HG03521 (cell line): ENCODE measurements around the gene PIGO.

Source experiments
- ATAC-seq: cut with Tn5 transposase; IDR thresholded peaks from one replicate; pipeline ENCODE4 v1.9.1; 2021; ENCODE audit warnings: mild to moderate bottlenecking, moderate library complexity; ENCODE audit not compliant: unreplicated experiment

The PIGO gene

GRCh38 chr9:35096035-35096849 is at the start of gene PIGO:
Gene PIGO (minus strand): TSS chr9:35096591. CDS start chr9:35095565, 1,026 bp downstream.
- peak; percentile 85 for ATAC-seq

- no peak for ATAC-seq
These were observed 45.6 kb upstream of the PIGO start for GRCh38 chr9:35142037-35142436.

DNA sequence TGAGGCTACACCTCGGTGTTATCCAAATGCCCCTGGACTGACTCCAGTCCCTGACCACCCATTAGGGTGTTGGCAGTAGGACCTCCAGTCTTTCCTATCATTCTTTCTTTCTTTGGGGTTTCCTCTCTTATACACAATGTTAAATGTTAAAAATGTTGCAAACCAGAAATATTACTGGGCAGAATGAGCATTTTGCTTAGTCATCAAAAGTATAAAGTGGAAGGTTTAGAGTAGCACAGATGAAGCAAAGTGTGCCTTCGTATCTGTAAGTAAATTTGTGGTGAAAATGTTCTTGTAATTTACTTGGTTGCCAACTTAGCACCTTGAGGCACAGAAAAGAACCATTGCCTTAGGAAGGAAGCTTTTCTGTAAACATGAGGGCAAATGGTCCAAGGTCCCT is 43.7 kb upstream of the PIGO start:
- ATAC-seq = no peak

GRCh38 chr9:35136866-35137265 is 40.5 kb upstream of the PIGO start:
- ATAC-seq = no peak

- no peak for ATAC-seq
These were observed 39.6 kb upstream of the PIGO start for GRCh38 chr9:35135988-35136387.

GRCh38 chr9:35134920-35135319 is 38.5 kb upstream of the PIGO start:
- no peak for ATAC-seq

DNA sequence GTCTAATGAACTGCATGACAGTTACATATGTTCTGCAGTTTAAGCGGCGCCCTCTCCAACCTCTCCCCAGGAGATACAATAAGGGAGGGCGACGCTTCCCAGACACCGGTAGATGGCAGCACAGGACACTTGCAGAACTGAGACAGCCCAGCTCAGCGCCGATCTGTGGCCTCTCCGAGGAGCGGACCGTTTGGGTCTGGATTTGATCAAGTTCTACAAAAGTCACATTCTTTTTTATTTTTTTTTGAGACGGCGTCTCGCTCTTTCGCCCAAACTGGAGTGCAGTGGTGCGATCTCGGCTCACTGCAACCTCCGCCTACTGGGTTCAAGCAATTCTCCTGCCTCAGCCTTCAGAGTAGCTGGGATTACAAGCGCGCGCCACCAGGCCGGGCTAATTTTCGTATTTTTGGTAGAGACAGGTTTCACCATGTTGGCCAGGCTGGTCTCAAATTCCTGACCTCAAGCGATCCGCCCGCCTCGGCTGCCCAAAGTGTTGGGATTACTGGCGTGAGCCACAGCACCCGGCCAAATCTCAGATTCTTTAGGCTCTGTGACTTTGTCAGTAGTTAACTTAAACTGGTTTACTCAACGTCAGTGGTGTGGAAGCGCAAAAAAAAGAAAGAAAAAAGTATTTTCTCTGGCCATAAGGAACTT is 20.6 kb upstream of the PIGO start:
- peak; percentile 31 for ATAC-seq

- peak; percentile 3 for ATAC-seq
These were observed 20.1 kb upstream of the PIGO start for GRCh38 chr9:35116539-35116897.

DNA sequence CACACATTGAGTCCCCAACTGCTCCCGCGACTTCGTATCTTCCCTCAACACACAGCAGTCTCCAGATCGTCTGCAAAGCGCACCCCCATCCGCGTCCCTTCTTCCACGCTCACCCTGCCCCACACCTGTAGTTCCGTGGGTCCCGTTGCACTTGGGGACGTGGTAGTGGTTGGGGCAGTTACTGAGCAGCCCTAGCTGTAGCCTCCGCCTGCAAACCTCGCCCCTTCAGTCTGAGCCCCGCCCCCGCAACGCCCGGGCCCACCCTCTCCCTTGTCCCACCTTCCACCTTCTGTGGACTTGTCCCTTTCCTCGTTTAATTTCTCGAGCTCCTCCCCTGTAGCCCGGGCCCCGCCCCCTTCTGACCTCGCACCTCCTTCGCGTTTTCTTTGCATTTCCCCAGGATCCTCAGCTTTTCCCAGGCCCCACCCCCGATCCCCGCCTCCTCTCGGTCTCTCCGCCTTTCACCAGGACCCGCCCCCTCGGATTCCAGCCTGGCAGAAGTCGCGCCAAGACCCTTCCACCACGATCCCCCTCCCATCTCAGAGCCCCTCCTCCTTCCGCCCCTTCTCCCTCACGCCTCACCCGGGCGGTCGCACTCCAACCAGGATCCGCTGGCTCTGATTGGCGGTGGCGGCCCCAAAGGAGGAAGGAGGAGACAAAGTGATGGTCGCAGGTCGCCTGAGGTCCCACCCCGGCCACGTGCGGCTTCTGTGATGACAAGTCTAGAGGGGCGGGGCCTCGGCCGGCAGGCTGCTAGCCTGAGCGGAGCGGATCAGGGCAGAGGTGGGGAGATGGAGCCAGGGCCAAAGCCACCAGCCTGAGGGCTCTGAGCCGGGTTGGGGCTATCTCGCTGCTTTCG is 19.5 kb upstream of the PIGO start, which contains the start of gene ATOSB:
Gene ATOSB (minus strand): TSS at position 183 of the 859 bp plus-strand sequence. CDS start 7,588 bp downstream, outside the sequence.
- peak; percentile 50 for ATAC-seq

DNA sequence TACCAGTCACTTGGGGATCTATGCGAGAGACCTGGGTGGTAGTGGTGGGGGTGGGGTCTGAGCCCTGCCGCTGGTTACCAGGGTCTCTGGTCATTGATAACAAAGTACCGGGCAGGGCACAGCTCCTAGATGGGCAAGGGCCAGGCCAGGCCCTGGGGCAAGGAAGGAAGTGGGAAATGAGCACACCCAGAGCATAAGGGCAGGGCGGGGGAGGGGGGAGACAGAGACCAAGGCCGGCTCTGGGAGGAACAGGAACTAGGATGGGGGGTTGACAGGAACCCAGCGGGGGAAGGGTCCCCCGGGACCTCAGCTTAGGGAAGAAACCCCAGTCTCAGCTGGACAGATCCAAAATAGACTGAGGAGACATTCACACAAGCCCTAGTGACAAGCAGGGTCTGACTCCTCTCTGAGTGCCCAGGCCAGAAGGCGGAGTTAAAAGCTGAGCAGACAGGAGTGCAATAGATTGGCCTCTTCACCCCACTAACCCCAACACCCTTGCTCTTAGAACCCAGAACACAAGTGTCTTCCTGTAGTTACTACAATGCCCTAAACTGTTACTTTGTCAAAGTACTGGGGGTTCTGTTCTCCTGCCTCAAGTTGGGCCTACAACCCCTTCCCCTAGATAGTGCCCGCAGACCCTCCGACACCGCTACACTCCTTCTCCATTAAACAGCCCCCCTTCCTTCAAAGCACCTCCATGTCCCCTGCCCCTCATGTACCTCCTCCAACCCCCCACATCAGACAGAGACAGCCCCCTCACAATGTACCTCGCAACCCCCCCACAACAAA is 18.6 kb upstream of the PIGO start:
- no peak for ATAC-seq

- no peak for ATAC-seq
These were observed 17.9 kb upstream of the PIGO start for GRCh38 chr9:35114113-35114839.

DNA sequence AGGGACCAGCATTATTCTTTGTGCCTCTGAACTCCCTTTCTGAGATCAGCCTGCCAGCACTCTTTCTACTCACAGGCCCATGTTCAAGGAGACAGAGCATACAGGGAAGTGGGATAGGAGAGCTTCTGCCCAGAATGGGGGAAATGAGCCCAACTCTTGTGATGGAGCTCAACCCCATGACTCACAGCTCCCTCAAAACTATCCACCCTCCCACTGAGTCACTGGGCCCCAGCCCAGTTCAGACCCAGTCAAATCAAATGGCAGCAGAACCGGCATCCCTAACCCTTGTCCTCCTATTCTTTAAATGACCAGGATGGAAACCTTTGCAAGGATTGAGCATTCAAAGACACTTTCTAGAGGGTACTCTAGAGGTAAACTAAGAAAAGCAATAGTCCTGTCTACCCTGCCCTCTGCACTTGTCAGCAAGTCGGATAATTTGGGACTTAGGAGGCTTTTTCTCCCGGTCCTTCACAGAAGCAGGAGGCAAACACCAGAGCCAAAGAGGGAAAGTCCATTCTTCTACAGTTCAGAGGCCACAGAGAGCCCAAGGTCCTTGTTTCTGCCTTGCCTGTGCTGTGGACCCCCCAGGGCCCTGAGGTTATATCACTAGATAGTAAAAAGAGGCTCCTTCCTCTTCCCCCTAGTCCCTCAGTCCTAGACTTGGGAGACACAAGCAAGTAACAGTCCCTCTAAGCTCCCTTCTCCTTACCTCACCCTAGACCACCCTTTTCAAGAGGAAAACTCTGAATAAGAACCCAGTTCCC is 16.0 kb upstream of the PIGO start:
- ATAC-seq = no peak

GRCh38 chr9:35111001-35111933 is 14.9 kb upstream of the PIGO start:
- ATAC-seq = peak; percentile 68

DNA sequence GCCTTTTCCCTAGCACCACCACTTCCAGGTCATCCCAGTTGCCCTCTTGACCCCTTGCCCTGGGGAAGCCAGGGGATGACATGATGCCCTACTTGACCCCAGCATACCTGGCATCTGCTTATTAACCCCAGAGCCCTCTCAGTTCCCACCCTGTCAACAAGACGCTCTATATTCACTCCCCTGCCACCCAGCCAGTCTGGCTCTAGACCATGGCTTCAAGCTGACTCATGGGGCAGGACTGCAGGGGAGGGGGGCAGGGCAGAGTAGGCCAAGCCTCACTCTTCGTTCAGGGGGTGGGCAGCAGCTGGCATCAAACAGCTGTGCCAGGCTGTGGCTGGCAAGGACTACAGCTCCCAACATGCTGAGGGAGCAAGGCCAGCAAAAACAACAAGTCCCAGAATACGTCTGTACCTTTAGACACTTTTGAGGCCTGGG is 14.0 kb upstream of the PIGO start:
- no peak for ATAC-seq

GRCh38 chr9:35108946-35109575 is 12.7 kb upstream of the PIGO start:
- no peak for ATAC-seq

- ATAC-seq = no peak
These were observed 12.1 kb upstream of the PIGO start for GRCh38 chr9:35108461-35108860.
